Activated T-cell treated with anti-CD3 and anti-CD28 coated beads, Interleukin-2, amount 50 U/mL, for 4 hours (primary cell): Measurements from ENCODE around the gene FBRSL1. TPM values are rescaled to one million over a fixed set of nuclear protein-coding genes. Genes with fewer than 3 reads are reported as not detected.

Experiments used
- ATAC-seq, 2 donors: fragments of 200-7000 bp; cut with Tn5 transposase; one replicate each; pipeline ENCODE4 v1.10.0; 2021
- DNase-seq: peaks from one replicate; pipeline ENCODE4 v3.0.0-alpha.2; 2020
- H3K27me3 Mint-ChIP-seq: one replicate; pipeline ENCODE4 v1.8.0; 2021; ENCODE audit warnings: low read depth, mixed read lengths
- H3K36me3 Mint-ChIP-seq: one replicate; pipeline ENCODE4 v1.8.0; 2022; ENCODE audit warnings: mixed read lengths; ENCODE audit not compliant: insufficient read depth
- H3K4me1 Mint-ChIP-seq: one replicate; pipeline ENCODE4 v1.8.0; 2021; ENCODE audit warnings: low read depth, mixed read lengths
- H3K4me3 Mint-ChIP-seq: one replicate; pipeline ENCODE4 v1.8.0; 2021; ENCODE audit warnings: mild to moderate bottlenecking, moderate library complexity, mixed read lengths
- H3K9me3 Mint-ChIP-seq: one replicate; pipeline ENCODE4 v1.8.0; 2021; ENCODE audit warnings: mixed read lengths
- total RNA-seq, 3 donors: library from RNA; stranded (reverse); gene quantifications; one replicate each; pipeline ENCODE4 v1.2.1, GENCODE V29; 2021

The FBRSL1 gene
- total RNA-seq, 3 donors from 2014 or later: 95.8 to 112 (median 104) TPM

DNA sequence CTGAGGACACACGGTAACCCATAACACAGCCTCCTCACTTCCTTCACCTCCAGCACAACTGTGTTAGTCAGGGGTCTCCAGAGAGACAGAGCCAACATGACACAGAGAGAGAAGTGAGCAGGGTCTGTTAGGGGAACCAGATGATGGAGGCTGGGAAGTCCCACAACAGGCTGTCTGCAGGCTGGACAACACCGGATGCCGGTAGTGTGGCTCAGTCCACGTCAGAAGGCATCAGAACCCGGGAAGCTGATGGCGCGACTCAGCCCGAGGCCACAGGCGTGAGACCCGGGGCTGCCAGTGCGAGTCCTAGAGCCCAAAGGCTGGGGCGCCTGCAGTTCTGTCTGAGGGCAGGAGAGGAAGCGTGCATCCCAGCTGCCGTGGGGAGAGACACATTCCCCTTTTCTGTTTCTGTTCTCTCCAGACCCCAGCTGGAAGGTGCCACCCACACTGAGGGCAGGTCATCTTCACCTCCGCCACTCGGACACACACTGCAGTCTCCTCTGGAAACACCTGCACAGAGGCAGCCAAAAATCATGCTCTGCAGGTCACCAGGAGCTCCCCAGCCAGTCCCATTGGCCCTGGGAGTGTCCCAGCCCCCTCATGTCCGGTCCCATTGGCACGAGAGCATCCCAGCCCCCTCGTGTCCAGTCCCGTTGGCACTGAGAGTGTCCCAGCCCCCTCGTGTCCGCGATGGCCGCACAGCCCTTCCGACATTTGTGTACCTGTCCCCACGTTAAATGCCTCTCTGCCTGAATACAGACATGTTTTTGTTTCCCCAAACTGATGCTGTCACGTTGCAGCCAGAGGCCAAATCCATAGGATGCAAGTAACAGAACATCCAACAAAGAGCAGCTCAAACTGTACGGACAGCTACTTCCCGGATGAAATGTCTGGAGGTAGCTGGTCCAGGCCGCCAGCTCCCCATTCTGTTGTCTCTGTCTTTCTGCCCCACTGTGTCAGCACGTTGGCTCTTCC is 7.9 kb upstream of the FBRSL1 start:
- no peak for DNase-seq
- no peaks in the 10 kb centered on the region for H3K27me3 Mint-ChIP-seq
- ATAC-seq: no peak
- no peak overlapping the region for H3K4me3 Mint-ChIP-seq
- no peaks in the 10 kb centered on the region for H3K9me3 Mint-ChIP-seq
- H3K4me1 Mint-ChIP-seq: peaks cover 26% of the 10 kb centered on the region
- H3K36me3 Mint-ChIP-seq: no peaks in the 10 kb centered on the region

DNA sequence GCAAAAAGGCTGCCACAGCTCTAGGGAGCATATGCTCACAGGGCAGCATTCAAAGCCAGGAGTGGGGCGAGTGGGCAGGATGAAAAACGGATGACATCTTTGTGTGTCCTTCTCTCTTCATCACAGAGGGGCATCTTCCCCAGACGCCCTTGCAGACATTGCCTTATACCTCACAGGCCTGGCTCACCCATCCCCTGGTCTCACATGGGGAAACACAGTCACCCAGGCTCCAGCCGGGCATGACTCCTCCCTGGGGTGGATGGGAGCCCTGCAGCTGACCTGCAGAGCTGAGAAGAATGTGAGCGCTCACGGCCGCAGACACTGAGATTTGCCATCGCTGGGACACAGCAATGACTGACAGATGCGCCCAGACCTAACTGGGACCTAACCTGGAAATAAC is 7.2 kb upstream of the FBRSL1 start:
- ATAC-seq (no peak), DNase-seq (no peak)
- H3K9me3 Mint-ChIP-seq: no peaks in the 10 kb centered on the region
- no peak overlapping the region for H3K4me3 Mint-ChIP-seq
- no peaks in the 10 kb centered on the region for H3K36me3 Mint-ChIP-seq
- no peaks in the 10 kb centered on the region for H3K27me3 Mint-ChIP-seq
- peaks cover 28% of the 10 kb centered on the region for H3K4me1 Mint-ChIP-seq

DNA sequence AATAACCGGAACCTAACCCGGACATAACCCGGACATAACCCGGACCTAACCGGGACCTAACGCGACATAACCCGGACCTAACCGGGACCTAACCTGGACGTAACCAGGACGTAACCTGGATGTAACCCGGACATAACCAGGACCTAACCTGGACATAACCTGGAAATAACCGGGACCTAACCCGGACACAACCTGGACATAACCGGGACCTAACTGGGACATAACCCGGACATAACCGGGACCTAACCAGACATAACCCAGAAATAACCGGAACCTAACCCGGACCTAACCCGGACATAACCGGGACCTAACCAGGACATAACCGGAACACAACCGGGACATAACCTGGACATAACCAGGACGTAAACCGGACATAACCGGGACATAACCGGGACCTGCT is 6.7 kb upstream of the FBRSL1 start:
- Mint-ChIP-seq H3K27me3 (no peaks in the 10 kb centered on the region), H3K4me1 (peaks cover 29% of the 10 kb centered on the region), H3K4me3 (no peak overlapping the region), H3K9me3 (no peaks in the 10 kb centered on the region), H3K36me3 (no peaks in the 10 kb centered on the region)
- ATAC-seq (no peak), DNase-seq (no peak)

DNA sequence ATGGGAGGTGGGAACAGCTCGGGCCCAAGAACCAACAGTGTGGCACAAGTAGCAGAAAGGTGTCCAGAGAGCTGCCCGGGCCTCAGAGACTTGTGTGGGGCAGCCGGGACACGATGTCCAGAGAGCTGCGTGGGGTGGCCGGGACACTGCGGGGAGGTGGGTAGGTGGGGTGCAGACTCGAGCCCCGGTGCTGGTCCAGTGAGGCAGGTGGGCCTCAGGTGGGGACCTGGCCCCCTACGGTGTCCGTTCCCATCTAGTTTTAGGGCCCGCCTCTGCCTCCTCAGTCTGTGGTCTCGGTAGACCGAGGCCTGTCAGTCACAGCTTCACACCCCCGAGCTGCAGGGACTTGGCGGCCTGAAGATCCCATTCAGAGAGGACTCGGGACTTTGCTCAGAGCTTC is 6.3 kb upstream of the FBRSL1 start:
- Mint-ChIP-seq H3K9me3 (no peaks in the 10 kb centered on the region), H3K4me3 (no peak overlapping the region), H3K4me1 (peaks cover 32% of the 10 kb centered on the region), H3K27me3 (no peaks in the 10 kb centered on the region), H3K36me3 (no peaks in the 10 kb centered on the region)
- ATAC-seq (no peak), DNase-seq (no peak)

DNA sequence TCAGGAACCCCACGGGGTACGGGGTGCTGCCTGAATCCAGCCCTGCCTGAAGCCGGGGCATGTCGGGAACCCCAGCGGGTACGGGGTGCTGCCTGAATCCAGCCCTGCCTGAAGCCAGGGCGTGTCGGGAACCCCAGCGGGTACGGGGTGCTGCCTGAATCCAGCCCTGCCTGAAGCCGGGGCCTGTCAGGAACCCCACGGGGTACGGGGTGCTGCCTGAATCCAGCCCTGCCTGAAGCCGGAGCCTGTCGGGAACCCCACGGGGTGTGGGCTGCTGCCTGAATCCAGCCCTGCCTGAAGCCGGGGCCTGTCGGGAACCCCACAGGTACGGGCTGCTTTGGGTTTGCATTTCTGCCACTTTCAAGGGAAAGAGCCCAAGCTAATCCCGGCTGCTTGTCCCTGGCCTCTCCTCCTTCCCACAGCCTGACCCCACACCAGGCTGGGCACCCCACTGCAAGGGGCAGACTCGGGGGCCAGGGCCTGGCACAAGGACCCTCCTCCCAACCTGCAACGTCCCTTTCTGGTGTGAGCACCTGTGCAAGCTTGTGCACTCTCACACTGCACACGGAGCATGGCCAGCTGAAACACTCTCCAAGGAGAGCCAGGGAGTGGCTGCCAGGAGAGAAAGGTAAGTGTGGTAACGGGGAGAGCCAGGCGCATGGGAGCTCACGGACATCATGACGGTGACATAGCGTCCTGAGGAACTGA is 5.6 kb upstream of the FBRSL1 start:
- DNase-seq (no peak), ATAC-seq (no peak)
- Mint-ChIP-seq H3K9me3 (no peaks in the 10 kb centered on the region), H3K4me3 (no peak overlapping the region), H3K27me3 (no peaks in the 10 kb centered on the region), H3K36me3 (no peaks in the 10 kb centered on the region), H3K4me1 (peaks cover 35% of the 10 kb centered on the region)

DNA sequence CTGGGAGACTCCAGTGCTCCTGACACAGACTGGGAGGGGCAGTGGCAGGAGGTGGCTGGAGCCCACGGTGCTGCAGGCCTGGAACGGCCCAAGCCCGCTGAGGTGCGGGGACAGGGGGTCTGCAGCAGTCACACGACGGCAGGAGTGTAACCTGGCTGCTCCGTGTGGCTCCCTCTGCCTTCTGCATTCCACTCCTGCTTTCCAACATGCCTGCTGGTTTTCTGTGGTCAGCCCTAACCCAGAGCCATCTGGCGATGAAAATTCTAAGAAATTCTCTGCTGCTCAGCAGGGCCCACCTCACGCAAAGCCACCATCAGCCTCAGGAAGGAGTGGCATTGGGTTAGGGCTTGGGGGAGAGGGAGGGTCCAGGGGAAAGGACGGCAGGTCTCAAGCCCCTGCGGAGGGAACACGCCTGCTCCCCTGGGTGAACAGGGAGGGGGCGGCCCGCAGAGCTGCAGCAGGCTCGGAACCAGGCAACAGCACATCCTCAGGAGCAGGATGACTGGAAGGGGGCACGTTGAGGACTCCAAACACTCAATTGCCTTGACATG is 5.0 kb upstream of the FBRSL1 start:
- H3K27me3 Mint-ChIP-seq: no peaks in the 10 kb centered on the region
- DNase-seq: no peak
- no peaks in the 10 kb centered on the region for H3K36me3 Mint-ChIP-seq
- peaks cover 35% of the 10 kb centered on the region for H3K4me1 Mint-ChIP-seq
- no peak for ATAC-seq
- H3K4me3 Mint-ChIP-seq: no peak overlapping the region
- H3K9me3 Mint-ChIP-seq: no peaks in the 10 kb centered on the region

DNA sequence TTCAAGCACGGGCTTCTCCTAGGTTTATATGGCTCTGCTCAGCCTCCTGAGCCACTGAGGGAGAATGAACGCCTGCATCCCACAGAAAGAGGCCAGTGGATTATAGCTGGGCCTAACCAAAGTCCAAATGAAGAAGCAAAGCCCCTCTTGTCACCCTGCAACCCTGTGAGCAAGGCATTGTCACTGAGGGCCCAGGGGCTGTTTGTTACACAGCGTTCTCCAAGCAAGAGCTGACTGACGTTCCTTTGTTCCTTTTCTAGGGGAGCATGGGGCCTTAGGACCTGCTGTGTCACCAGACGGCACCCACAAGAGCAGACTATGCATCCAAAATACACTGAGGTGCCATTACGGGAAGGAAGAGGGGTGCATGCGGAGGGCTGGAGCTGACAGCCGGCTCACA is 4.3 kb upstream of the FBRSL1 start:
- H3K27me3 Mint-ChIP-seq: no peaks in the 10 kb centered on the region
- no peaks in the 10 kb centered on the region for H3K9me3 Mint-ChIP-seq
- peaks cover 35% of the 10 kb centered on the region for H3K4me1 Mint-ChIP-seq
- ATAC-seq: no peak
- H3K36me3 Mint-ChIP-seq: no peaks in the 10 kb centered on the region
- DNase-seq: no peak
- no peak overlapping the region for H3K4me3 Mint-ChIP-seq

DNA sequence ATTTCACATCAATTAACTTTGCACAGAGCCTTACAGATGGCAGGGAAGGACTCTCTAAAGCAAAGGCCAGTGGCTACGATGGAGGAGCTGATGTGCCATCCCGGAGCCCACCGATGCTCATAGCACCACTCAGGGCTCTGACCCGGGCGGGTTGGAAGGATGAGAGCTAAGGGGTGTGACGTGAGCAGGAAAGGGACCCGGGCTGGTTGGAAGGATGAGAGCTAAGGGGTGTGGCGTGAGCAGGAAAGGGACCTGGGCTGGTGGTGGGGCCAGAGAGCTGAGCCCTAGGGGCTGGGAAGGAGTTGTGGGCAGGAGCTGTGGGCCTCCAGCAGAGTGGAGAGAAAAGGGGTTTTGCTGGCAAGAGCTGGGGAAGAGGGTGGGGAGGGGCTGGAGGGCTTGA is 3.8 kb upstream of the FBRSL1 start:
- H3K36me3 Mint-ChIP-seq: no peaks in the 10 kb centered on the region
- no peaks in the 10 kb centered on the region for H3K27me3 Mint-ChIP-seq

DNA sequence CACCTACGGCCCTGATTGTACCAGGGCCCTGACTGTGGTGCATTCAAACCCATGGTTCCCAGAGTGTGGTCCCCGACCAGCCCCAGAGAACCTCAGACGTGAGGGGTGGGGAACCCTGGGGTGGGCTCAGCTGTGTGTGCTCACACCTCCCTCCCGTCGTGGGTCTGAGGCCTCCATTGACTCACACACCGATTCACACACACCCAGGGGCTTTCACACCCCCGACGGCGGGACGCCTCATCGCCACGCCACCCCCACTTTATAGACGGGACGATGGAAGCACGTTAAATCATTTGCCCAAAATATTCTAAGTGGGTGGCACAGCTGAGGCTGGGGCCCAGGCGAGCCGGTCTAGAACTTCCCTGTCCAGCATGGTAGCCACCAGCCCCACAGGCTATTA is 3.4 kb upstream of the FBRSL1 start:
- Mint-ChIP-seq H3K27me3 (no peaks in the 10 kb centered on the region), H3K4me3 (no peak overlapping the region), H3K4me1 (peaks cover 35% of the 10 kb centered on the region), H3K36me3 (no peaks in the 10 kb centered on the region), H3K9me3 (no peaks in the 10 kb centered on the region)
- no peak for DNase-seq
- no peak for ATAC-seq

More for the DNA sequence above, 3.8 kb upstream of the FBRSL1 start:
- H3K4me1 Mint-ChIP-seq: peaks cover 34% of the 10 kb centered on the region
- DNase-seq: no peak
- ATAC-seq: no peak
- no peaks in the 10 kb centered on the region for H3K9me3 Mint-ChIP-seq
- H3K4me3 Mint-ChIP-seq: no peak overlapping the region

DNA sequence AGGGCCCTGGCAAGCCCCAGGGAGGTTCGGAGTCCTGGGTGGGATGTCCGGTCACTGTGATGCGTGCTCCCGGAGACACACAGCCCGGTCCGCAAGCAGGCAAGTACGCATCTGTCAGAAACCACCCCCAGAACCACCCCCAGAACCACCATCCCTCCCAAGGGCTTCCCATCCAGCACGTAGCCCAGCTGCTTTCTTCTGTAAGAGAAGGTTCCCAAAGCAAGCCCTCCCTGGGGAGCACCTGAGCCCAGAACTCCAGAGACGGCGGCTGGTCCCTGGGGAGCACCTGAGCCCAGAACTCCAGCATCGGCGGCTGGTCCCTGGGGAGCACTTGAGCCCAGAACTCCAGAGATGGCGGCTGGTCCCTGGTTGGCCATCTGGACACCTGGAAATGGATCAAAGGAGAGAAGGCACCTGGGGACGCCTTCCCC is 2.6 kb upstream of the FBRSL1 start:
- no peaks in the 10 kb centered on the region for H3K27me3 Mint-ChIP-seq
- H3K4me3 Mint-ChIP-seq: peak overlapping the region; percentile 29
- no peaks in the 10 kb centered on the region for H3K9me3 Mint-ChIP-seq
- ATAC-seq: no peak
- no peak for DNase-seq
- peaks cover 3% of the 10 kb centered on the region for H3K36me3 Mint-ChIP-seq
- H3K4me1 Mint-ChIP-seq: peaks cover 42% of the 10 kb centered on the region

DNA sequence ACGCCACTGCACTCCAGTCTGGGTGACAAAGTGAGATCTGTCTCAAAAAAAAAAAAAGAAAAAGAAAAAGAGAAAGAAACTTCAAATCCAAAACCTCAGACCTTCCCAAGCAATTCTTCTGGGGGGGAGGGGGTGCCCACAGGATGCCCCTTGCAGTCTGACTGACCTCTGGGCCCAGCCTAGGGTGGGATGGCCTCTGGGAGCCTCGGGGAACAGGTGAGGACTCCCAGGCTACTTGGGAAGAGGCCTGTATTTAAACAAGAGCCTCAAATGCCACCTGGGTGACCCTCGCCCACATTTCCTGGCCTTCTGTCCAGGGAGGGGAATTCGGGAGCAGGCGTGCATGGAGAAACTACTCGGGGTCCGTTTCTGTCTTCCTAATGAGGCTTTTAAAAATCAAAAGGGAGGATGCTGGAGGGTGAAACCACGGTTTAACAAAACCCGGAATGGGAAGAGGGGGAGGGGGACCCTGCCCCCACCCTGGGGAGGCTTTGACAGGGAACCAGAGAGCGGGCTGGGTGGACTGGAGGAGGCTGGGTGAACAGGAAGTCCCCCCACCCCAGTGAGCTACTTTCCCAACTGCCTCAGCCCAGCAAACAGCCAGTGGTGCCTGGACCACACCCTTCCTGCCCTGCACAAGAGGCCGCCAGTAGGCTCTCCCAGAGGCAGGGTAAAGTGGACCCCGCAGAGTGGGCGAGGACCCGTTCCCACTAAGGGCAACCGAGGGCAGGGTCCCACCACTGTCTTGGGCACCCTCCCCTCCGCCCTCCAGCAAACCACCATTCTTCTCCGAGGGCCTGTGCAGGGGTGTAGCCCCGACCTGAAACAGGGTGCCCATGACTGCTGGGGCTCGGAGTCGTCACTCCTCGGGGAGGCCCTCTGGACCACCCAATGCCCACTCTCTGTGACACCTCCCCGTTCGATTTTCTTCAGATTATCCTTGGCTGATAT is 1.5 kb upstream of the FBRSL1 start:
- Mint-ChIP-seq H3K4me3 (peak overlapping the region; percentile 78), H3K9me3 (no peaks in the 10 kb centered on the region), H3K36me3 (peaks cover 3% of the 10 kb centered on the region), H3K27me3 (no peaks in the 10 kb centered on the region), H3K4me1 (peaks cover 53% of the 10 kb centered on the region)
- DNase-seq: no peak
- ATAC-seq: no peak

DNA sequence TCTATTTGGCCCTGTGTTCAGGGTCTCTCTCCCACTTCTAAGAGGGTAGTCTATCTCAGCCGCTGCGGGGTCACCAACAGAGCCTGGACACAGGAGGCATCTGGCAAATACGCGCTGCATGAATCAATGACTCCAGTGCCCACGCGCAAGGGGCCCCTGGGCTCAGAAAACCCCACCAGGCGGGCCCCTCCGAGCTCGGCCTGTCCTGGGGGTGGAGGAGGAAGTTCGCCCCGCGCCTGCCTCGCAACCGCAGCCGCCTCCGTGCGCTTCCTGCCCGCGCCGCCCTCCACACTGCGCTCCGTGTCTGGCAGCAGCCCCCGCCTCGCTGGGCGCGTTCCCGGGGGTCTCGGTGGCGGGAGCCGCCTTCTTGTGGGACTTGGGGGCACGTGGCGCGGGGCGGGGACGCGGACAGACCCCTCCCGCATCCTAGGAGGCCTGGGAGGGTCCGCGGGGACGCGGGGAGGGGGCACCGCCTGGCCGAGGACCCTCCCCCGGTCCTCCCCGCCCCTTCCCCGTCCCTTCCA is 811 bp upstream of the FBRSL1 start:
- Mint-ChIP-seq H3K27me3 (no peaks in the 10 kb centered on the region), H3K4me3 (peak overlapping the region; percentile 78), H3K9me3 (no peaks in the 10 kb centered on the region), H3K4me1 (peaks cover 60% of the 10 kb centered on the region), H3K36me3 (peaks cover 3% of the 10 kb centered on the region)
- DNase-seq (peak; percentile 52), ATAC-seq (peak; percentile 42 to 50)

DNA sequence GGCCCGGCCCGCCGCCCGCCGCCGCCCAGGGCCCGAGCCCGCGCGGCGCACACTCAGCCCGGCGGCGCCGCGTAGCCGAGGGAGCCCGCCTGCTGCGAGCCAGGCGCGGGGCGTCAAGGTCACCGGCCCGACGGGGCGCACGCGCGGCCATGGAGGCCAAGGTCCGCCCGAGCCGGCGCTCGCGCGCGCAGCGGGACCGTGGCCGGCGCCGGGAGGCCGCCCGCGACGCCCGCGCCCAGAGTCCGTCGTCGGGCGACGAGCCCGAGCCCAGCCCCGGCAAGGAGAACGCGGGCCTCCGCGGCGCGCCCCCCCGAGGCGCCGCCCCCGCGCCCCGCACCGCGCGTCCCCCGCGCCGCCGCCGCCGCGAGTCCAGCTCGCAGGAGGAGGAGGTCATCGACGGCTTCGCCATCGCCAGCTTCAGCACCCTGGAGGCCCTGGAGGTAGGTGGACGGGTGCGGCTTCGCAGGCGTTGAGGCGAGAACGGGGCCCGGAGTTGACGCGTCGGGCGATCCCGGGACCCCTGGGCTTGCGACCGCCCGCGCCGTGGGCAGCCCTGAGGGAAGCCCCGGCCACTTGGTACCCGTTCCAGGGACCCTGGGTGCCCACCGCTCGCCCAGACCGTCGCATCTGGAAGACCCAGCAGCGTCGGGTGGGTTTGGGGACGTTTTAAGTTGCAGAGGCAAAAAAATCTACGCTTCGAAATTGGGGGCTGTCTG is 629 bp downstream of the FBRSL1 start:
- H3K27me3 Mint-ChIP-seq: no peaks in the 10 kb centered on the region
- DNase-seq (no peak), ATAC-seq (no peak)
- H3K9me3 Mint-ChIP-seq: no peaks in the 10 kb centered on the region
- H3K36me3 Mint-ChIP-seq: peaks cover 3% of the 10 kb centered on the region
- H3K4me3 Mint-ChIP-seq: peak overlapping the region; percentile 87
- peaks cover 73% of the 10 kb centered on the region for H3K4me1 Mint-ChIP-seq
